ENCODE measurements around the gene TRIM40.

DNA sequence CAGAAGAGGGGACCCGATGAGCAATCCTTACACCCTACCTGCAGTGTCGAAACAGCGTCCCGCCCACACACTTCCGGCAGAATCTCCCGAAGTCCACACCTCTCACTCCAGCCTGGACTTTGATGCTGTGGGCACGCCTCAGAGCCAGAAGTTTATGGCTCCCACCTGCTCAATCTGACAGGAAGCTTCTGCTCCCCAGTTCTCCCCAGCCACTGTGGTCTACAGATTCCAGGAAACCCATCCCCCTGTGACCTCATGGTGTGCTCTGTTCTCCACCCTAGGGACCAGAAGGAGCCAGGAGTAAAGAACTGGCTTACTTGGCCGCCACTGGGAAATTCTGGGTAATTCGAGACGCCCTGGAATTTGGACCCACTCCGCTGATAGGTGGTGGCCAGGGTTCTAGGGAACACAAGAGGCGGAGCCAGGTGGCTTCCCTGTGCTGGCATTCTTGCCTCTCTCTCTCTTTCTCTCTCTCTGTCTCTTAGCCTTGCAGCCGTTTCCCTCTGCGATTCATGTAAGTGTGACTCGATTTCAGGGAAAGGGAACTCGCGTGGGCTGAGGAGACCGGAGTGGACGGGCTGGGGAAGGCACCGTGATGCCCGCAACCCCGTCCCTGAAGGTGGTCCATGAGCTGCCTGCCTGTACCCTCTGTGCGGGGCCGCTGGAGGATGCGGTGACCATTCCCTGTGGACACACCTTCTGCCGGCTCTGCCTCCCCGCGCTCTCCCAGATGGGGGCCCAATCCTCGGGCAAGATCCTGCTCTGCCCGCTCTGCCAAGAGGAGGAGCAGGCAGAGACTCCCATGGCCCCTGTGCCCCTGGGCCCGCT, 27.4 kb downstream of the TRIM40 start, which contains the start of gene TRIM15:
- TF ChIP-seq, protein P1, sequence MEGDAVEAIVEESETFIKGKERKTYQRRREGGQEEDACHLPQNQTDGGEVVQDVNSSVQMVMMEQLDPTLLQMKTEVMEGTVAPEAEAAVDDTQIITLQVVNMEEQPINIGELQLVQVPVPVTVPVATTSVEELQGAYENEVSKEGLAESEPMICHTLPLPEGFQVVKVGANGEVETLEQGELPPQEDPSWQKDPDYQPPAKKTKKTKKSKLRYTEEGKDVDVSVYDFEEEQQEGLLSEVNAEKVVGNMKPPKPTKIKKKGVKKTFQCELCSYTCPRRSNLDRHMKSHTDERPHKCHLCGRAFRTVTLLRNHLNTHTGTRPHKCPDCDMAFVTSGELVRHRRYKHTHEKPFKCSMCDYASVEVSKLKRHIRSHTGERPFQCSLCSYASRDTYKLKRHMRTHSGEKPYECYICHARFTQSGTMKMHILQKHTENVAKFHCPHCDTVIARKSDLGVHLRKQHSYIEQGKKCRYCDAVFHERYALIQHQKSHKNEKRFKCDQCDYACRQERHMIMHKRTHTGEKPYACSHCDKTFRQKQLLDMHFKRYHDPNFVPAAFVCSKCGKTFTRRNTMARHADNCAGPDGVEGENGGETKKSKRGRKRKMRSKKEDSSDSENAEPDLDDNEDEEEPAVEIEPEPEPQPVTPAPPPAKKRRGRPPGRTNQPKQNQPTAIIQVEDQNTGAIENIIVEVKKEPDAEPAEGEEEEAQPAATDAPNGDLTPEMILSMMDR (IDR thresholded peaks at IDR 0.05), result no peak
- TF ChIP-seq POLR2A (IDR thresholded peaks at IDR 0.05), result no peak

Data from thyroid gland (tissue), 4 donors.